ENCODE measurements around the gene JMJD1C.

Gene JMJD1C

GRCh38 chr10:63273577-63273976 is 192.2 kb downstream of the JMJD1C start:
- Histone ChIP-seq H3K4me3 (ENCODE audit: insufficient read length, low read depth) (no peak overlapping the region), H3K9me3 (ENCODE audit: insufficient read depth, low read length) (no peaks in the 10 kb centered on the region), H3K27me3 (ENCODE audit: insufficient read depth, insufficient read length) (no peaks in the 10 kb centered on the region), H3K9ac (ENCODE audit: insufficient read length, low read depth) (no peak overlapping the region), H3K4me1 (ENCODE audit: insufficient read depth, insufficient read length) (no peaks in the 10 kb centered on the region), H3K36me3 (ENCODE audit: insufficient read depth, insufficient read length, low read length) (no peaks in the 10 kb centered on the region)
- TF ChIP-seq SUZ12 (IDR thresholded peaks at IDR 0.05; ENCODE audit: extremely low read depth, insufficient read depth, insufficient read length) (no peak), YY1 (IDR thresholded peaks at IDR 0.05; ENCODE audit: insufficient read depth, insufficient read length) (no peak), ZNF274 (IDR thresholded peaks at IDR 0.05; ENCODE audit: low read depth, low read length) (no peak)
- DNase-seq (ENCODE audit: low read depth, low spot score) = no peak

- Histone ChIP-seq H3K4me3 (ENCODE audit: insufficient read length, low read depth) (peak overlapping the region; percentile 59), H3K9ac (ENCODE audit: insufficient read length, low read depth) (peak overlapping the region; percentile 74), H3K9me3 (ENCODE audit: insufficient read depth, low read length) (no peaks in the 10 kb centered on the region), H3K27me3 (ENCODE audit: insufficient read depth, insufficient read length) (no peaks in the 10 kb centered on the region), H3K4me1 (ENCODE audit: insufficient read depth, insufficient read length) (no peaks in the 10 kb centered on the region), H3K36me3 (ENCODE audit: insufficient read depth, insufficient read length, low read length) (no peaks in the 10 kb centered on the region)
- peak; percentile 44 for DNase-seq (ENCODE audit: low read depth, low spot score)
- TF ChIP-seq ZNF274 (IDR thresholded peaks at IDR 0.05; ENCODE audit: low read depth, low read length) = no peak
- TF ChIP-seq YY1 (IDR thresholded peaks at IDR 0.05; ENCODE audit: insufficient read depth, insufficient read length) = no peak
- TF ChIP-seq SUZ12 (IDR thresholded peaks at IDR 0.05; ENCODE audit: extremely low read depth, insufficient read depth, insufficient read length) = no peak
These were observed 196.8 kb downstream of the JMJD1C start for GRCh38 chr10:63268798-63269503.

GRCh38 chr10:63268149-63268797 is 197.5 kb downstream of the JMJD1C start:
- TF ChIP-seq YY1 (IDR thresholded peaks at IDR 0.05; ENCODE audit: insufficient read depth, insufficient read length) (no peak), SUZ12 (IDR thresholded peaks at IDR 0.05; ENCODE audit: extremely low read depth, insufficient read depth, insufficient read length) (no peak), ZNF274 (IDR thresholded peaks at IDR 0.05; ENCODE audit: low read depth, low read length) (no peak)

GRCh38 chr10:63267414-63268148 is 198.2 kb downstream of the JMJD1C start:
- no peaks in the 10 kb centered on the region for H3K9me3 ChIP-seq (ENCODE audit: insufficient read depth, low read length)
- H3K27me3 ChIP-seq (ENCODE audit: insufficient read depth, insufficient read length) = no peaks in the 10 kb centered on the region
- H3K4me3 ChIP-seq (ENCODE audit: insufficient read length, low read depth) = peak overlapping the region; percentile 59
- H3K4me1 ChIP-seq (ENCODE audit: insufficient read depth, insufficient read length) = no peaks in the 10 kb centered on the region
- no peak for DNase-seq (ENCODE audit: low read depth, low spot score)
- TF ChIP-seq ZNF274 (IDR thresholded peaks at IDR 0.05; ENCODE audit: low read depth, low read length) = no peak
- no peak for TF ChIP-seq YY1 (IDR thresholded peaks at IDR 0.05; ENCODE audit: insufficient read depth, insufficient read length)
- TF ChIP-seq SUZ12 (IDR thresholded peaks at IDR 0.05; ENCODE audit: extremely low read depth, insufficient read depth, insufficient read length) = no peak
- H3K36me3 ChIP-seq (ENCODE audit: insufficient read depth, insufficient read length, low read length) = peaks cover 5% of the 10 kb centered on the region
- H3K9ac ChIP-seq (ENCODE audit: insufficient read length, low read depth) = peak overlapping the region; percentile 67

More at GRCh38 chr10:63268149-63268797, 197.5 kb downstream of the JMJD1C start:
- Histone ChIP-seq H3K36me3 (ENCODE audit: insufficient read depth, insufficient read length, low read length) (peaks cover 5% of the 10 kb centered on the region), H3K9ac (ENCODE audit: insufficient read length, low read depth) (peak overlapping the region; percentile 74), H3K27me3 (ENCODE audit: insufficient read depth, insufficient read length) (no peaks in the 10 kb centered on the region), H3K4me3 (ENCODE audit: insufficient read length, low read depth) (peak overlapping the region; percentile 59), H3K9me3 (ENCODE audit: insufficient read depth, low read length) (no peaks in the 10 kb centered on the region), H3K4me1 (ENCODE audit: insufficient read depth, insufficient read length) (no peaks in the 10 kb centered on the region)
- DNase-seq (ENCODE audit: low read depth, low spot score) = no peak

- no peak for DNase-seq (ENCODE audit: low read depth, low spot score)
- Histone ChIP-seq H3K4me1 (ENCODE audit: insufficient read depth, insufficient read length) (no peaks in the 10 kb centered on the region), H3K27me3 (ENCODE audit: insufficient read depth, insufficient read length) (no peaks in the 10 kb centered on the region), H3K9me3 (ENCODE audit: insufficient read depth, low read length) (no peaks in the 10 kb centered on the region), H3K9ac (ENCODE audit: insufficient read length, low read depth) (peak overlapping the region; percentile 67), H3K4me3 (ENCODE audit: insufficient read length, low read depth) (peak overlapping the region; percentile 59), H3K36me3 (ENCODE audit: insufficient read depth, insufficient read length, low read length) (peaks cover 5% of the 10 kb centered on the region)
- TF ChIP-seq SUZ12 (IDR thresholded peaks at IDR 0.05; ENCODE audit: extremely low read depth, insufficient read depth, insufficient read length) = no peak
- TF ChIP-seq YY1 (IDR thresholded peaks at IDR 0.05; ENCODE audit: insufficient read depth, insufficient read length) = no peak
- no peak for TF ChIP-seq ZNF274 (IDR thresholded peaks at IDR 0.05; ENCODE audit: low read depth, low read length)
These were observed 199.1 kb downstream of the JMJD1C start for GRCh38 chr10:63266391-63267316.

GRCh38 chr10:63265683-63266235 is 200.0 kb downstream of the JMJD1C start:
- no peak for DNase-seq (ENCODE audit: low read depth, low spot score)
- no peaks in the 10 kb centered on the region for H3K4me1 ChIP-seq (ENCODE audit: insufficient read depth, insufficient read length)

More at GRCh38 chr10:63265683-63266235, 200.0 kb downstream of the JMJD1C start:
- Histone ChIP-seq H3K27me3 (ENCODE audit: insufficient read depth, insufficient read length) (no peaks in the 10 kb centered on the region), H3K9ac (ENCODE audit: insufficient read length, low read depth) (peak overlapping the region; percentile 21), H3K9me3 (ENCODE audit: insufficient read depth, low read length) (no peaks in the 10 kb centered on the region), H3K4me3 (ENCODE audit: insufficient read length, low read depth) (peak overlapping the region; percentile 59), H3K36me3 (ENCODE audit: insufficient read depth, insufficient read length, low read length) (peaks cover 14% of the 10 kb centered on the region)
- no peak for TF ChIP-seq SUZ12 (IDR thresholded peaks at IDR 0.05; ENCODE audit: extremely low read depth, insufficient read depth, insufficient read length)
- no peak for TF ChIP-seq ZNF274 (IDR thresholded peaks at IDR 0.05; ENCODE audit: low read depth, low read length)
- no peak for TF ChIP-seq YY1 (IDR thresholded peaks at IDR 0.05; ENCODE audit: insufficient read depth, insufficient read length)

Data from NT2/D1 (cell line).